ENCODE data around the gene THAP7.

GRCh38 chr22:21010426-21011113 lies 8.7 kb upstream of the THAP7 start:
- TF ChIP-seq CTCF (IDR thresholded peaks at IDR 0.05) (no peak), POLR2AphosphoS5 (IDR thresholded peaks at IDR 0.05) (no peak), POLR2A (IDR thresholded peaks at IDR 0.05) (no peak)
